SK-N-SH treated with all-trans-retinoic acid at 6 μM for 48 hours (cell line): ENCODE data around the gene RAC3.

Experiments used
- ATAC-seq: fragments of 200-7000 bp; cut with Tn5 transposase; 3 replicates; pipeline ENCODE4 v1.9.1; 2020; ENCODE audit warnings: mild to moderate bottlenecking, moderate library complexity
- BACH2 ChIP-seq: fragments of 250-450 bp; sonication (Bioruptor Pico); IDR thresholded peaks from 2 replicates; pipeline ENCODE4 v1.9.0; 2021; ENCODE audit warnings: mild to moderate bottlenecking, borderline replicate concordance
- CREB5 ChIP-seq: fragments of 250-450 bp; sonication (Bioruptor Pico); IDR thresholded peaks from 2 replicates; pipeline ENCODE4 v1.5.1; 2020; ENCODE audit warnings: low read depth, mild to moderate bottlenecking, moderate library complexity
- CSRNP3 ChIP-seq: fragments of 250-450 bp; sonication (Bioruptor Pico); IDR thresholded peaks from 2 replicates; pipeline ENCODE4 v1.5.1; 2021; ENCODE audit warnings: mild to moderate bottlenecking, moderate library complexity
- OSR1 ChIP-seq: fragments of 250-450 bp; sonication (Bioruptor Pico); IDR thresholded peaks from 2 replicates; pipeline ENCODE4 v1.8.0; 2022; ENCODE audit warnings: moderate library complexity, mild to moderate bottlenecking, inconsistent platforms
- PATZ1 ChIP-seq: fragments of 250-450 bp; sonication (Bioruptor Pico); IDR thresholded peaks from 2 replicates; pipeline ENCODE4 v1.8.0; 2020; ENCODE audit warnings: mild to moderate bottlenecking, moderate library complexity, borderline replicate concordance
- POU6F1 ChIP-seq: fragments of 250-450 bp; sonication (Bioruptor Pico); IDR thresholded peaks from 2 replicates; pipeline ENCODE4 v1.8.0; 2021; ENCODE audit warnings: low read depth, mild to moderate bottlenecking, moderate library complexity, borderline replicate concordance
- PPARA ChIP-seq: fragments of 250-450 bp; sonication (Bioruptor Pico); IDR thresholded peaks from 2 replicates; pipeline ENCODE4 v1.5.0; 2020; ENCODE audit warnings: mild to moderate bottlenecking, borderline replicate concordance
- RARB ChIP-seq: fragments of 250-450 bp; sonication (Bioruptor Pico); IDR thresholded peaks from 2 replicates; pipeline ENCODE4 v1.8.0; 2021; ENCODE audit warnings: mild to moderate bottlenecking, moderate library complexity
- SNAI2 ChIP-seq: fragments of 250-450 bp; sonication (Bioruptor Pico); IDR thresholded peaks from 2 replicates; pipeline ENCODE4 v1.5.0; 2020; ENCODE audit warnings: mild to moderate bottlenecking, moderate library complexity
- TCF4 ChIP-seq: fragments of 250-450 bp; sonication (Bioruptor Pico); IDR thresholded peaks from 2 replicates; pipeline ENCODE4 v1.8.0; 2021; ENCODE audit warnings: mild to moderate bottlenecking, moderate library complexity, borderline replicate concordance
- TSHZ2 ChIP-seq: fragments of 250-450 bp; sonication (Bioruptor Pico); IDR thresholded peaks from 2 replicates; pipeline ENCODE4 v1.5.0; 2020; ENCODE audit warnings: mild to moderate bottlenecking, moderate library complexity
- ZC3H10 ChIP-seq: fragments of 250-450 bp; sonication (Bioruptor Pico); IDR thresholded peaks from 2 replicates; pipeline ENCODE4 v1.5.1; 2021; ENCODE audit warnings: mild to moderate bottlenecking, moderate library complexity
- ZFP30 ChIP-seq: fragments of 450-650 bp; formaldehyde crosslinking; IDR thresholded peaks from 2 replicates; pipeline ENCODE4 v1.5.0; 2022; ENCODE audit warnings: mild to moderate bottlenecking, moderate library complexity
- ZNF70 ChIP-seq: fragments of 450-650 bp; formaldehyde crosslinking; IDR thresholded peaks from 2 replicates; pipeline ENCODE4 v1.5.0; 2020; ENCODE audit warnings: mild to moderate bottlenecking, moderate library complexity
- ZNF8 ChIP-seq: fragments of 450-650 bp; formaldehyde crosslinking; IDR thresholded peaks from 2 replicates; pipeline ENCODE4 v1.5.0; 2020; ENCODE audit warnings: mild to moderate bottlenecking, moderate library complexity

RAC3 gene

GRCh38 chr17:82059272-82060000 lies 28.0 kb downstream of the RAC3 start:
- TF ChIP-seq SNAI2 (CRISPR knock-in tag) (no peak), RARB (CRISPR knock-in tag) (no peak), PATZ1 (CRISPR knock-in tag) (no peak), ZFP30 (no peak), PPARA (CRISPR knock-in tag) (no peak), ZNF70 (CRISPR knock-in tag) (no peak), TCF4 (no peak), BACH2 (CRISPR knock-in tag) (no peak)
- peak; percentile 2 for ATAC-seq

- peak; percentile 1; the same call in 2 of the 3 replicates for ATAC-seq
- TF ChIP-seq PPARA (CRISPR knock-in tag) (no peak), TCF4 (no peak), RARB (CRISPR knock-in tag) (no peak), CSRNP3 (CRISPR knock-in tag) (no peak), ZNF8 (CRISPR knock-in tag) (no peak), PATZ1 (CRISPR knock-in tag) (no peak), TSHZ2 (no peak), ZNF70 (CRISPR knock-in tag) (no peak), OSR1 (CRISPR knock-in tag) (no peak), CREB5 (CRISPR knock-in tag) (no peak), POU6F1 (CRISPR knock-in tag) (no peak), ZC3H10 (CRISPR knock-in tag) (no peak)
Observed at GRCh38 chr17:82060001-82060380, 28.5 kb downstream of the RAC3 start.

- ATAC-seq: peak; percentile 1; the same call in 1 of the 3 replicates
- TF ChIP-seq PPARA (CRISPR knock-in tag): no peak
- TF ChIP-seq ZNF8 (CRISPR knock-in tag): no peak
Observed at GRCh38 chr17:82060614-82061013, 29.1 kb downstream of the RAC3 start.
